Stimulated activated CD8-positive, alpha-beta memory T cell treated with anti-CD3 and anti-CD28 coated beads, Interleukin-12 subunit alpha, Interleukin-12 subunit beta, amount 100 ng/mL, for 4 hours (primary cell): ENCODE data around the gene KIAA1328.
"Not testable (repeated sequence)": the region's sequence is repeated elsewhere in the genome, so short reads cannot be mapped to it uniquely, and the experiment has no call there.

Source experiments
- DNase-seq: peaks from one replicate; pipeline ENCODE4 v3.0.0-alpha.2; 2020; ENCODE audit warnings: low read depth

KIAA1328 gene

DNA sequence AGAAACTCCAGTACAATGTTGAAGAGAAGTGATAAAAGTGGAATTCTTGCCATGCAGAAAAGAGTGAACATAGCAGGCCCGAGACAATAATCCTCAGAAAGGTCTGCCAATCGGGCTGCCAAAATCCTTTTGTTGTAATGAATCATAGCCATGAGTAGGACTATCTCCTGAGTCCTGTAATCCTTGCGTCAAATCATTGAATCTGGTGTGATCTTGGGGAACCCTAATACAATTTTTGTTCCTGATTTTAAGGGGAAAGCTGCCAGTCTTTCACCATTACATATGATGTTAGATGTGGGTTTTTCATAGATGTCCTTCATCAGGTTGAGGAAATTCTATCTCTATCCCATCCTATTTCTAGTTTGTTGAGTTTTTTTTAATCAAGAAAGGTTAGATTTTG is 2.4 kb upstream of the KIAA1328 start:
- no peak for DNase-seq

DNA sequence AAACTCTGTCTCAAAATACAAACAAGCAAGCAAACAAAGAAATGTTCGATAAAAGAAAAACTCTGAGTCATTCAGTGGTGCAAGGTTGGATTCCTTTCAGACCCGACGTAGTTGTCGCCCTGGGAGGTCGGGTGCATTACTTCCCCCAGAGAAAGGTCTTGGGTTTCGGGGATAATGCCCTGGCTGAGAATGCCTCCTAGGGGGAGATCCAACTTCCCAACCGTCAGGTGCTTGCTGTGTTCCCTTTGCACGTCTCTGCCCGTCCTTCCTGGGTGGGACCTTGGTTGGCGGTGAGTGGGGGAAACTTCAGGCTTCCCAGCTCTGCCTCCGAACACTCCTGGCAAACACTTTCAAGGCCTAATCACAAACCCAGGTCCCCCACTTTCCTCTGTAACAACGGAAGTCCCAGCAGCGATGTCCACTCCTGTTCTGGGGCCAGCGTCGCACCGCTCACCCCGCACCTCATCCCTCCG is 734 bp upstream of the KIAA1328 start:
- DNase-seq = no peak

DNA sequence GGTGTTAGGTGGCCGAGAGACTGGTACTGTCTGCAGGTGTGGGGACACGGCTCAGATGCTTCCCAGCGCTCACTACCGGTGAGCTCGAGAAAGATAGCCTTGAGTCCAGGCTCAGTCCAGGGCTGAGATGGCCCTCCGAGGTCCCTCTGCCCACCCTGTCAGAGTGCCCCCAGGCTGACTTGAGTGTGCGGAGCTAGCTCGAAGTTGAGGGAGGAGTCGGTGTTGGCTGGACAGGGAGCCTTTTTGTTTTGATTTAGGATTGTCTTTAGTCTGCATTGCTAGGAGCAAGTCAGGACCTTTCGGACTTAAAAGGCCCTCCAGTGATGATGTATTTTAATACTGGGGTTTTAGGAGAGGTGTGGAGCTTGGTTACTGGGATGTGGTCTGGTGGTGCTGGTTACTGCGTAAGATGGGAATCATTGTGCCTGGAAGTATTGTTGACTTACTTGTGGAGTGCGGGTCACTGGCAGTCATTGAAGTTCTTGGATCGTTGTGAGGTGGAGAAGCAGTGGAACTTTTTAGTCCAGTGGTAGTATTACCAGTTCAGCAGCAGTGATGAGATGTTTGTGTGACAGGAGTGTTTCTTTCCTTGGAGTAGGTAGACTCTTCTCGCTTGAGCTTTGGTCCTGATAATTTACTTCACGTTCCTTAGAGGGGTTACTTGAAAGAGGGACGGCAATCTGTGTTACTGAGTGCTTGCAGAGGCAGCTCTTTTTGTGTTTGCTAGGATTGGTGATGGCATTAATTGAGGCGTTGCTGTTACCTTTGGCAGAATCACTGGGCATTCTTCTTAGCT is 633 bp downstream of the KIAA1328 start:
- no peak for DNase-seq

DNA sequence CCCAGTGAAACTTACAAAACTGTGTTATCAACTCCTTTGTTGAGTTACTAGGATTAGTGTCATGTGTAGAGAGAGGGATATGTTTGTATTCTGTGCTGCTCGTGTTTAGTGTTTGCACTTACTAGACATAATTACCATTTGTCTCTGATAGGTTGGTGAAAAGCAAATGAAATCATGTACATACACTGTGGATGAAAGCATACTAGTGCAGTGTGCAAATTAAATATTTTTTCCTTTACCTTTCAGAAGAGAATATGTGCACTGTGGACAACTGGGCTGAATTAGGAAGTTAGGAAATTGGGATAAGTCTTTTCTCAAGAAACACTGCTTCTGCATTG is 1.2 kb downstream of the KIAA1328 start:
- no peak for DNase-seq

DNA sequence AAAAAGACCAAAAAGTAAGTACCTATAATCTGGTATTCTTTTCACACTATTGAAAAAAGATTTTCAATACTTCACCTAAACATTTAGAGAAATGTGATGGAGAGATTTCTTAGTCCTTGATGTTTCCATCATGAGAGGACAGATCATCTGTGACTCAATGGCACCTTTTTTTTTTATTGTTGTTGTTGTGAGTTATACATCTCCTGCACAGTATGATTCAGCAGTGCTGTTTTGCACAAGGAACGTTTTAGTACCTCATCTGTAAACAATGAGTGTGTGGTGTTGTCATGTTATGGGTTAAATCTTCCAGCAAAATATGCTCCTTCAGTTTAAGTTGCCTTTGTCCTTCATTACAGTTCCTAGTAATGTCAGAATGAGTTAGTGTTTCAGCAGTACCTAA is 2.2 kb downstream of the KIAA1328 start:
- no peak for DNase-seq

DNA sequence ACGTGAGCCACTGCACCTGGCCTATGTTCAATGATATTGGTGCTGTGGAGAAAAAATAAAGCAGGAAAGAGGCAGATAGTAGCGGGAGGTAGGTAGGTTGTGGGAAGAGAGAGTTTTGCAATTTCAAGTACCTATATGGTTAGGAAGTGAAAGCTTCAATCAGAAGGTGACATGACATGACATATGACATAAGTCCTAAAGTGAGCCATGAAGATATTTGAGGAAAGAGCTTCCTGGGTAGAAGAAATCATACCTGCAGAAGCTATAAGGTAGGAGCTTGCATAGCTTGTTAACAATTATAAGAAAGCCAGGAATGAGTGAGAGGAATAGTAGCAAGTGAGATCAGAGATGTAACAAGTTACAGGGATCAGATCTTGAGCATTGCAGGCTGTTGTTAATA is 4.2 kb downstream of the KIAA1328 start:
- no peak for DNase-seq

DNA sequence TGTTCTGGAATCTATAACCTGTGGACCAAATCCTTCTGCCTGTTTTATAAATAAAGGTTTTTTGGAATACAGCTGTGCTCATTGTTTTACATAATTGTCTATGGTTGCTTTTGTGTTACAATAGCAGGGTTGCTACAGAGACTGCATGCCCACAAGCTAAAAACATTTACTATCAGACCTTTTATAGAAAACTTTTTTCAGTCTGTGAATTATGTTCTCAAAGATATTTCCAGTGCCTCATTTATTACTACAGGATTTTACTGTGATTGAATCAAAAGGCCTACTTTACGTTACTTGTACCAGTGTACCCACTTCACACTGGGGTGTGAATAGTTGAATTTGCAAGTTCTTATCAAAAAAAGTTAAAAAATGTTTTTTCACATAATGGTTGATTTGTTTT is 7.0 kb downstream of the KIAA1328 start:
- no peak for DNase-seq

DNA sequence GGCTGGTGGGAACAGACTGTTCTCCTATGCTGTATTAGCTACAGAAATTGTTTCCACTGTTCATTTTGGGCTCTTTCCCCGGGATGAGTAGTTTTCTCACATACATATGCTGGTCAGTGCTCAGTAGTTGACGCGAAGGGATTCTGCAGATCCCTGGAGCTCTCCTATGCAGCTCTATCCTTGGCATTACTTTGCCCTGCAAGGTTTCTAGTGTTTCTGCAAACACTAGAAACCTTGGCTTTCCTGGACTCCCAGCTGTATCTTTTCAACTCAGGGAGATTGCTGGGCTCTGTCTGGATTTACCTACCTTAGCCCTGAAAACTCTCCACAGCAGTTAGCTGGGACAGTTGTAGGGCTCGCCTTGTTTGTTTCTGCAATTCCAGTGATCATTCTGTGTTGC is 10.9 kb downstream of the KIAA1328 start:
- no peak for DNase-seq

DNA sequence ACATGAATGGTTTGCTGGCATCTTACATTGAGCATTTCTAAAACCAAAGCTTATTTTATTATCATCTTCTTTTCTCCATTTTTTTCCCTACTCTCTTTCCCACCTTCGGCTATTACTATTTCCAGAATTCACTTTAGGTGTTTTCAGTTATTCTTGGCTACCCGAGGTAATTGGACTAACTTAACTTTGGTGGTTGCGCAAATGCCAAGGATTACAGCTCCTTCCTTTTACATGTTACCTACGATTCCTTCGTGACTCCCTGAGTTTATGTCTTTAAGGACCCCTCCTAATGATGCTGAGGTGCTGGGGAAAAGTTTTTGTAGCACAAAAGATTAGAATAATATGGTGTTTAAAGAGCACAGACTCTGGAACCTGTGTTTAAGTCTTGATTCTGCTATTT is 14.3 kb downstream of the KIAA1328 start:
- no peak for DNase-seq

DNA sequence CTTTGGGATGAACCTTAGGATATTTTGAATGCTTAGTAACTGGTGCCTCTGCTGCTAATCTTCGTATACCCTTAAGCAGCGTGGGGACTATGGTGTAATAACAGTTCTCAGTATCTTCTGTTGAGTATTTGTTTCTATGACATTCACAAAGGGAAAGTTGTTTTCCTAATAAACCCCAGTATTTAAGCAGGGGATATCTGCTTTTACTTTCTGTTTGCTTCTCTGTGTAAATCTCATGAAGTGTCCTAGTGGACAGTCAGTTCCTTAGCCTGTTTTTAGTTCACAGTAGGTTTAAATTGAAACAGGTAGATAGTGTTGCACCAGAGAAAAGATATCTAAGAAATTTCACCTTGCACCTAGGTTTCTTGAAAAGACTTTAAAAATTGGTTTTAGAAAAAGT is 14.9 kb downstream of the KIAA1328 start:
- no peak for DNase-seq

DNA sequence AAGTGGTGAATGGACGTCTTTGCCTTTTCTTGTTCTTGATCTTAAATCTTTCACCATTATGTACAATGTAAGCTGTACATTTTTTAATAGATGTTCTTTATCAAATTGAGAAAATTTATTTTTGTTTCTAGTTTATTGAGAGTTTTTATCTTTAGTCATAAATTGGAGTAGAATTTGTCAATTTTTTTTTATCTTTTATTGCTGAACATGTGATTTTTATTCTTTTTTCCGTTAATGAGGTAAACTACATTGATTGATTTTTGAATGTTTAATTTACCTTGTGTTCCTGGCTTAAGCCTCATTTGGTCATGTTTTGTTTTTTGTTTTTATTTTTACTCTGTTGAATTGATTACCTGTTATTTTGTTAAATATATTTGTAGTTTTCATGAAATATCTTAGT is 19.7 kb downstream of the KIAA1328 start:
- DNase-seq = no peak

DNA sequence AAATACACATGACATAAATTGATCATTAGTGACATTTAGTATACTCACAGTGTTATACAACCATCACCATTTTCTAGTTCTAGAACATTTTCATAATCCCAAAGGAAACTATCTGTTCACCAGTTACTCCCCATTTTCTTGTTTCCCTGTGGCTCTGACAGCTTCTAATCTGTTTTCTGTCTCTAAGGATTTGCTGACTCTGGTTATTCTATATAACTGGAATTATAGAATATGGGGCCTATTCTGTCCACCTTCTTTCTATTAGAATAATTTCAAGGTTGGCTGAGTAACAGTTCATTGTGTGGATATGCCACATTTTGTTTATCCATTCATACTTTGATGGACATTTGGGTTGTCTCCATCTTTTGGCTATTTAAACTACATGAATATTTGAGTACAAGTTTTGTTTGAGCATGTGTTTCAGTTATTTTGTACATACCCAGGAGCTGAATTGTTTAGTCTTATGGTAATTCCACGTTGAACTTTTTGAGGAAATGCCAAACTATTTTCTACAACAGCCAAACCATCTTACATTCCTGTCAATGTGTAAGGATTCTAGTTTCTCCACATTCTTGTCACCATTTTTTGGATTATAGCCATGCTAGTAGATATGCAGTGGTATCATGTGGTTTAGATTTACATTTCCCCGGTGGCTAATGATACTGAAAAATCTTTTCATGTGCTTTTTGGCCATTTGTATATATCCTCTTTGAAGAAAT is 20.5 kb downstream of the KIAA1328 start:
- DNase-seq = no peak

DNA sequence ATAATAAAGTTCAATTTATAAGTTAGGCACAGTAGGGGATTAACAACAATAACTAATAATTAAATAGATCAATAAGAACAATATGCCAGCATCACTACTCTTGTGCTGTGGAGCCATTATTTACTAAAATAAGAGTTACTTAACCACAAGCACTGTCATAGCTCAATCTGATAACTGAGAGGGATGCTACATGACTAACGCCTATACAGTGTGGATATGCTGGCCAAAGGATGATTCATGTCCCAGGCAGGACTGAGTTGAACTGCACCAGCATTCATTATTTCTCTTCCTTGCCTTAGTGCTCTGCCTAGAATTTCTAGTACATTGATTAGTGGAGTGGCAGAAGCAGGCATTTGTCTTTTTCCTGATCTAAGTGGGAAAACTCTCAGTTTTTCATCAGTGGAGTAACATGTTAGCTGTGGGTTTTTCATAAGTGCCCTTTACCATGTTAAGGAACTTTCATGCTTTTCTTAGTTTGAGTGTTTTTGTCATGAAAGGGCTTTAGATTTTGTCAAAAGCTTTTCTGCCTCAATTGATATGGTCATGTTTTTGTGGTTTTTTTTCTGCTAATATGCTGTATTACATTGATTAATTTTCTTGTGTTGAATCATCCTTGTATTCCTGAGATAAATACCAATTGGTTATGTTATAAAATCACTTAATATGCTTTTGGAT is 21.7 kb downstream of the KIAA1328 start:
- DNase-seq = no peak

DNA sequence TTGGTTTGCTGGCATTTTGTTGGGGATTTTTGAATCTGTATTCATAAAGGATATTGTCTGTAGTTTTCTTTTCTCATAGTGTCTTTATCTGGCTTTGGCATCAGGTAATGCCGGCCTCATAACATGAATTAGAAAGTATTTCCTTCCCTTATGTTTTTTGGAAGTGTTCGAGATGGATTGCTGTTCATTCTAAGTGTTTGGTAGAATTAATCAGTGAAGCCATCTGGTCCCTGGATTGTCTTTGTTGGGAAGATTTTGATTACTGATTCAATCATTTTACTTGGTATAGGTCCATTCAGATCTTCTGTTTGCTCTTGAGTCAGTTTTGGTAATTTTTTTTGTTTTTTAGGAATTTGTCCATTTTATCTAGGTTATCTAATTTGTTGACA is 22.3 kb downstream of the KIAA1328 start:
- no peak for DNase-seq

DNA sequence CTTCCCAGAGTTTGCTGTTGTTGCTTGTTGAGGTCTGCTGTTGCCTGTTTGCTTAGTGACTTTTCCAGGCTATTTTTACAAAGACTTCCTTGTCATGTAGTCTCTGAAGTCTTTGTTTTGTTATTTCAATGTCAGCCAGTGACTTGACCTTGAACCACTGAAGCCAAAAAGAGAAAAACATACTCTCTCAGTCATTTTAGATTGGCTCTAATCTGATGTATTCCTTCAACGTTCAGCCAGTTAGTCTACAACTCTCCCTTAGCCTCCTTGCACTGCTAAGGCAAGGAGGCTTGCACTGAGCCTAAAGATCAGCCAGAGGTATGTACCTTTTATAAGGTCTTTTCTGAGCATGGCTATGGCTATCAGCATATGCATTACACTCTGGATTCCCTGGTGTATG is 27.9 kb downstream of the KIAA1328 start:
- no peak for DNase-seq

DNA sequence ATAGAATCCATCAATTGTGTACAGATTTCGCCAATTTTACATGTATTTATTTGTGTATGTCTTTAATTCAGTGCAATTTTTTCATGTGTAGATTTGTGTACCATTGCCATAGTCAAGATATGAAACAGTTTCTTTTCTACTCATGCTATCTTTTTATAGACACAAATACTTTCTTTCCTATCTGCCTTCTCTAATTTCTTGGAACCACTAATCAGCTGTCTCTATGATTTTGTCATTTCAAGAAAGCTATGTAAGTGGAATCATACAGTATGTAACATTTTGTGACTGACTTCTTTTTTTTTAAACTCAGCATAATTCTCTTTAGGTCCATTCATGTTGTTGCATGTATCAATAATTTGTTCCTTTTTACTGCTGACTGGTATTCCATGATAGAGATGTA is 33.3 kb downstream of the KIAA1328 start:
- DNase-seq = no peak

DNA sequence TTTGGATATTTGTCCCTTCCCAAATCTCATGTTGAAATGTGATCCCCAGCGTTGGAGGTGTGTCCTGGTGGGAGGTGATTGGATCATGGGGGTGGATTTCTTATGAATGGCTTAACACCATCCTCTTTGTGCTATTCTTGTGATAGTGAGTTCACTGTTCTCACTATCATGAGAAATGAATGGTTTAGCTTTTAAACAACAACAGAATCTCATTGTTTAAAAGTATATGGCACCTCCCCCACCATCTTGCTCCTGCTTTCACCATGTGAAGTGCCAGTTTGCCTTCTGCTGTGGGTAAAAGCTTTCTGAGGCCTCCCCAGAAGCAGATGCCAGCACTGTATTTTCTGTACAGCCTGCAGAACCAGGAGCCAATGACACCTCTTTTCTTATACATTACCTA is 38.1 kb downstream of the KIAA1328 start:
- no peak for DNase-seq

DNA sequence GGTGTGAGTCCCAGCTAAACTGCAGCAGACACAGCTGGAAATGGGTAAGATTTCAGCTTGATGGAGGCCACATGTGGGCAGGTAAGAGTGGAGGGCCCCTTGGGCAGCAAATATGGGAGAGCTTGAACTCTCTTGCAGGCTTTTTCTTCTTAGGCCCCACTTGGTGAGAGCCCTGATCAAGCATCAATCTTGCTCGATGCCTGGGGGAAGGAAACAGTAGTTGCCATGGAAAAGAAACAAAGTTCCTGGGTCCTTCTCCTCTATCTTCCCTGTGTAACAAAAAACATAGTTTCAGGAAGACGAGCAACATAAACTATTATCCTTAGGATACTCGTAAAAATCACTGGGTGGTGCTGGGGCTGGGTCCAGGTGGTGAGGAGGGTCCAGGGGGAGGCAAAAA is 42.9 kb downstream of the KIAA1328 start:
- DNase-seq = no peak

DNA sequence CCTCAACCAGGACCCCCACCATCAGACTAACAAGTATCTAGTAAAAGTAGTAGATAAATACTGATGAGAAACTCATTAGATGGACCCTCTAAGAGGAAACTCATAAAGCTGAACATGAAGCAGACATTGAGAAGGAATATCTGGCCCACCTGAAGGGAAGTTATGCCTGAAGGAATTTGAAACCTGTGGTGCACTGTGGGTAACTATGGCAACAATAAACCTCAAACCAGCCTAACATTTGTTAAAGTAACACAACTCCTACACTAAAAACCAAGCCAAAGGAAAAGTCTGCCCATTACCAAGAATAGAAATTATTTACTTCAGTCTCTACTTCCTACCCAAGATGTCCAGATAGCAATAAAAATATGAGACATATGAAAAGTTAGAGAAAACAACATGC is 43.4 kb downstream of the KIAA1328 start:
- no peak for DNase-seq

DNA sequence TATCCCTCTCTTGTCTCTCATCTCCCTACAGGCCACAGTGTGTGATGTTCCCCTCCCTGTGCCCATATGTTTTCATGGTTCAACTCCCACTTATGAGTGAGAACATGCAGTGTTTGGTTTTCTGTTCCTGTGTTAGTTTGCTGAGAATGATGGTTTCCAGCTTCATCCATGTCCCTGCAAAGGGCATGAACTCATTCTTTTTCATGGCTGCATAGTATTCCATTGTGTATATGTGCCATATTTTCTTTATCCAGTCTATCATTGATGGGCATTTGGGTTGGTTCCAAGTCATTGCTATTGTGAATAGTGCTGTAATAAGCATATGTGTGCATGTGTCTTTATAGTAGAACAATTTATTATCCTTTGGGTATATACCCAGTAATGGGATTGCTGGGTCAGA is 44.9 kb downstream of the KIAA1328 start:
- DNase-seq = not testable (repeated sequence)

DNA sequence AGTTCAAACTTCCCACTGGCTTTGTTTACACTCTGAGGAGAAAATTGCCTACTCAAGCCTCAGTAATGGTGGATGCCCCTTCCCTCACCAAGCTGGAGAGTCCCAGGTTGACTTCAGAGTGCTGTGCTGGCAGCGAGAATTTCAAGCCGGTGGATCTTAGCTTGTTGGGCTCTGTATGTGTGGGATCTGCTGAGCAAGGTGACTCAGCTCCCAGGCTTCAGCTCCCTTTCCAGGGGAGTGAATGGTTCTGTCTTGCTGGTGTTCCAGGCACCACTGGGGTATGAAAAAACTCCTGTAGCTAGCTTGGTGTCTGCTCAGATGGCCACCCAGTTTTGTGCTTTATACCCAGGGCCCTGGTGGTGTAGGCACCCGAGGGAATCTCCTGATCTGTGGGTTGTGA is 50.9 kb downstream of the KIAA1328 start:
- not testable (repeated sequence) for DNase-seq

DNA sequence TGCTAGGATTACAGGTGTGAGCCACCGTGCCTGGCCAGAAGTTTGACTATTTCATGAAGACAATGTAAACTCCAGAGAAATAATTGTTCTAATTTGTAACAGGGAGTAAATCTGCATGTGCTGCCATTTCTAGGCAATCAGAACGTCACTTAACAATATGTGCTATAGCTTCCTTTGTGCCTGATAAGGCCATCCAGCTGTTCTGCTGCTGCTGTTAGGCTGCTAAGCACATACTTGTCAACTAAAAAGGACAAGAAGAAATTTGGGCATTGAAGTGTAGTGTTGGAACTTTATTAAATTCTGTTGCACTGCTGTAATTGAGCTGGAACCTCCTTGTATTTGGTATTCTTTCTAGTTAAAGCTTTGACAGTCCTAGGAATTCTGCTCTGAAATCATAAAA is 57.1 kb downstream of the KIAA1328 start:
- DNase-seq = no peak

DNA sequence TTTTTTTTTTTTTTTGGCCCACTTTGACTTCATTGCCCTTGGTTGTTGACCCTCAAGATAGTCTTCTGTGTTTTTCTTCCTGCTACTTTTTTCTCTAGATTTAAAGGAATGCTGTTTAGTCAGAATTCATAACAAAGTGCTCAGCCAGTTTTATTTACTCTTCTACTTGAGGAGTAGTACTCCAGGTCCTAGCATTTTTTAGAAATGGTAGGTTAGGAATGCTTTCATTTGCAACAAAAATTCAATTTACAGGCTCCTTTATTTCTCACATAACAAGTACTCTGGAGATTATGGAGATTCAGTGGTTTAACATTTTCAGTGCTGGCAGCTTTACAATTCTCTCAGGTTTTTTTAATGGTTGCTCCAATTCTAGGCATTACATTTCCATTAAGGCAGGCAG is 58.2 kb downstream of the KIAA1328 start:
- no peak for DNase-seq
